Measurements from ENCODE around the gene SPG7. TPM values are rescaled to one million over a fixed set of nuclear protein-coding genes. Genes with fewer than 3 reads are reported as not detected.

Gene SPG7
- total RNA-seq, 1 experiment from 2014 or later: 44.6 TPM

GRCh38 chr16:89481356-89481955 lies 26.7 kb upstream of the SPG7 start:
- Histone ChIP-seq H3K79me2 (ENCODE audit: low read length) (peaks cover 74% of the 10 kb centered on the region), H3K27me3 (ENCODE audit: low read length) (no peaks in the 10 kb centered on the region), H3K9me3 (ENCODE audit: low read length) (no peaks in the 10 kb centered on the region), H3K9me2 (replicated peaks; ENCODE audit: insufficient read depth, low read length) (no peaks in the 10 kb centered on the region), H3K36me3 (ENCODE audit: insufficient read depth, low read length) (no peaks in the 10 kb centered on the region), H3K27ac (ENCODE audit: low read length) (no peak overlapping the region), H4K20me1 (ENCODE audit: insufficient read depth, low read depth, low read length) (peaks cover 82% of the 10 kb centered on the region), H3K9ac (ENCODE audit: low read length) (no peak overlapping the region), H2AFZ (ENCODE audit: low read length) (no peak overlapping the region), H3K4me3 (ENCODE audit: low read length) (no peak overlapping the region), H3K4me1 (ENCODE audit: low read length) (peaks cover 26% of the 10 kb centered on the region), H3K4me2 (ENCODE audit: low read depth, low read length, poor library complexity, severe bottlenecking) (no peak overlapping the region)
- DNase-seq: peak; percentile 39

- H3K4me1 ChIP-seq (ENCODE audit: low read length): peaks cover 17% of the 10 kb centered on the region
- H3K27ac ChIP-seq (ENCODE audit: low read length): no peak overlapping the region
- no peaks in the 10 kb centered on the region for H3K27me3 ChIP-seq (ENCODE audit: low read length)
- H3K4me3 ChIP-seq (ENCODE audit: low read length): no peak overlapping the region
- H3K9me2 ChIP-seq (replicated peaks; ENCODE audit: insufficient read depth, low read length): no peaks in the 10 kb centered on the region
- peaks cover 79% of the 10 kb centered on the region for H3K79me2 ChIP-seq (ENCODE audit: low read length)
- H3K4me2 ChIP-seq (ENCODE audit: low read depth, low read length, poor library complexity, severe bottlenecking): no peak overlapping the region
- peaks cover 88% of the 10 kb centered on the region for H4K20me1 ChIP-seq (ENCODE audit: insufficient read depth, low read depth, low read length)
- H3K9ac ChIP-seq (ENCODE audit: low read length): no peak overlapping the region
- H2AFZ ChIP-seq (ENCODE audit: low read length): no peak overlapping the region
- no peaks in the 10 kb centered on the region for H3K9me3 ChIP-seq (ENCODE audit: low read length)
- DNase-seq: no peak
- H3K36me3 ChIP-seq (ENCODE audit: insufficient read depth, low read length): no peaks in the 10 kb centered on the region; the same call in 1 of the 2 replicates
Observed at GRCh38 chr16:89482150-89482816, 25.9 kb upstream of the SPG7 start.

DNA sequence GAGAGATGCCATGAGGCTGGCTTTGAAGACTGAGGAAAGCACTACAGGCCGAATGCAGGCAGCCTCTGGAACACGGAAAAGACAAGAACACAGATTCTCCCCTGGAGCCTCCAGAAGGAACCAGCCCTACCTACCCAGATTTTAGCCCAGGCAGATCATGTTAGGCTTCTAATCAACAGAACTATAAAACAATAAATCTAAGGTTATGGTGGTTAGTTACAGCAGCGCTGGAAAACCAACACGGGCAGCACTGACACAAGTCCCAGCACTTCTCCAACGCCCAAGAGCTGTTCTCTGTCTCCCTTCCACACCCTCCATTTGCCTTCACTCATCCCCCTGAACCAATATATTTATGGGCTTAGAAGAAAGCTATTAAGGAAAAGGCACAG lies 25.4 kb upstream of the SPG7 start:
- Histone ChIP-seq H3K9me2 (replicated peaks; ENCODE audit: insufficient read depth, low read length) (no peaks in the 10 kb centered on the region), H3K9ac (ENCODE audit: low read length) (no peak overlapping the region), H3K27ac (ENCODE audit: low read length) (no peak overlapping the region), H2AFZ (ENCODE audit: low read length) (no peak overlapping the region), H3K27me3 (ENCODE audit: low read length) (no peaks in the 10 kb centered on the region), H3K9me3 (ENCODE audit: low read length) (no peaks in the 10 kb centered on the region), H3K79me2 (ENCODE audit: low read length) (peaks cover 84% of the 10 kb centered on the region), H4K20me1 (ENCODE audit: insufficient read depth, low read depth, low read length) (peaks cover 90% of the 10 kb centered on the region), H3K4me2 (ENCODE audit: low read depth, low read length, poor library complexity, severe bottlenecking) (no peak overlapping the region), H3K4me3 (ENCODE audit: low read length) (no peak overlapping the region), H3K4me1 (ENCODE audit: low read length) (peaks cover 15% of the 10 kb centered on the region), H3K36me3 (ENCODE audit: insufficient read depth, low read length) (no peaks in the 10 kb centered on the region; the same call in 1 of the 2 replicates)
- no peak for DNase-seq

GRCh38 chr16:89484041-89484501 lies 24.1 kb upstream of the SPG7 start:
- Histone ChIP-seq H3K79me2 (ENCODE audit: low read length) (peaks cover 84% of the 10 kb centered on the region), H3K27me3 (ENCODE audit: low read length) (no peaks in the 10 kb centered on the region; the same call in 1 of the 2 replicates), H3K9me3 (ENCODE audit: low read length) (no peaks in the 10 kb centered on the region), H3K4me3 (ENCODE audit: low read length) (no peak overlapping the region), H3K36me3 (ENCODE audit: insufficient read depth, low read length) (no peaks in the 10 kb centered on the region; the same call in 1 of the 2 replicates), H3K27ac (ENCODE audit: low read length) (no peak overlapping the region), H3K9ac (ENCODE audit: low read length) (no peak overlapping the region), H4K20me1 (ENCODE audit: insufficient read depth, low read depth, low read length) (peaks cover 89% of the 10 kb centered on the region), H2AFZ (ENCODE audit: low read length) (no peak overlapping the region), H3K4me2 (ENCODE audit: low read depth, low read length, poor library complexity, severe bottlenecking) (no peak overlapping the region), H3K9me2 (replicated peaks; ENCODE audit: insufficient read depth, low read length) (no peaks in the 10 kb centered on the region), H3K4me1 (ENCODE audit: low read length) (peaks cover 15% of the 10 kb centered on the region)
- DNase-seq: no peak

DNA sequence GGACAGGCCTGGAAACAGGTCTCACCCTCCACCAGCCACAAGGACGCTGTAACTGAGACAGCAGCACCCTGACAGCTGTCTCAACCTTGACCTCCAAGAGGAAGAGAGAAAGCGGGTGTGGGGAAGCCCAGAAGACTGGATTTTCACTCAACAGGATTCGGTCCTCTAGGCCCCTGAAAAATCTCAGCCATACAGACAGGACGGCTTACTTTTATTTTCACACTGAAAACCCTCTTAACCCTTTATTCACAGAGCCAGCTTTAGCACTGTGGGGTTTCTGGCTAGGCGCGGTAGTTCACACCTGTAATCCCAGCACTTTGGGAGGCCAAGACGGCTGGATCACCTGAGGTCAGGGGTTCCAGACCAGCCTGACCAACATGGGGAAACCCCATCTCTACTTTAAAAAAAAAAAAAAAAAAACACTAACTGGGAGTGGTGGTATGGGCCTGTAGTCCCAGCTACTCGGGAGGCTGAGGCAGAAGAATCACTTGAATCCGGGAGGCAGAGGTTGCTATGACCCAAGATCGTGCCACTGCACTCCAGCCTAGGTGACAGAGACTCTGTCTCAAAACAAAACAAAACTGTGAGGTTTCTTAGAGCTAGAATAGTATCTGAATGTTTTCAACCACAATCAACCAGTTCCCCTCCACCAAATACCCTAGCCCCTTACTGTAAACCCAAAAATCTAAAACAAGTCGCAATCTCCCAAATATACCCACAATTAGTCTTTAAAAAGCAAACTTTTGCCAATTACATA lies 23.1 kb upstream of the SPG7 start:
- peaks cover 84% of the 10 kb centered on the region for H3K79me2 ChIP-seq (ENCODE audit: low read length)
- H3K9ac ChIP-seq (ENCODE audit: low read length): no peak overlapping the region
- H3K27ac ChIP-seq (ENCODE audit: low read length): no peak overlapping the region
- H4K20me1 ChIP-seq (ENCODE audit: insufficient read depth, low read depth, low read length): peaks cover 88% of the 10 kb centered on the region
- H3K4me3 ChIP-seq (ENCODE audit: low read length): no peak overlapping the region
- no peak overlapping the region for H3K4me2 ChIP-seq (ENCODE audit: low read depth, low read length, poor library complexity, severe bottlenecking)
- no peaks in the 10 kb centered on the region for H3K9me2 ChIP-seq (replicated peaks; ENCODE audit: insufficient read depth, low read length)
- H3K27me3 ChIP-seq (ENCODE audit: low read length): no peaks in the 10 kb centered on the region; the same call in 1 of the 2 replicates
- DNase-seq: no peak
- H2AFZ ChIP-seq (ENCODE audit: low read length): no peak overlapping the region
- no peaks in the 10 kb centered on the region for H3K9me3 ChIP-seq (ENCODE audit: low read length)
- H3K36me3 ChIP-seq (ENCODE audit: insufficient read depth, low read length): no peaks in the 10 kb centered on the region; the same call in 1 of the 2 replicates
- peaks cover 15% of the 10 kb centered on the region for H3K4me1 ChIP-seq (ENCODE audit: low read length)

- Histone ChIP-seq H3K4me1 (ENCODE audit: low read length) (peaks cover 15% of the 10 kb centered on the region), H3K36me3 (ENCODE audit: insufficient read depth, low read length) (no peaks in the 10 kb centered on the region; the same call in 1 of the 2 replicates), H2AFZ (ENCODE audit: low read length) (no peak overlapping the region), H3K4me3 (ENCODE audit: low read length) (no peak overlapping the region), H3K9me3 (ENCODE audit: low read length) (no peaks in the 10 kb centered on the region), H3K4me2 (ENCODE audit: low read depth, low read length, poor library complexity, severe bottlenecking) (no peak overlapping the region), H4K20me1 (ENCODE audit: insufficient read depth, low read depth, low read length) (peaks cover 83% of the 10 kb centered on the region), H3K9ac (ENCODE audit: low read length) (no peak overlapping the region), H3K79me2 (ENCODE audit: low read length) (peaks cover 80% of the 10 kb centered on the region), H3K27me3 (ENCODE audit: low read length) (no peaks in the 10 kb centered on the region; the same call in 1 of the 2 replicates), H3K27ac (ENCODE audit: low read length) (no peak overlapping the region), H3K9me2 (replicated peaks; ENCODE audit: insufficient read depth, low read length) (no peaks in the 10 kb centered on the region)
- no peak for DNase-seq
Observed at GRCh38 chr16:89485701-89486246, 22.4 kb upstream of the SPG7 start.

DNA sequence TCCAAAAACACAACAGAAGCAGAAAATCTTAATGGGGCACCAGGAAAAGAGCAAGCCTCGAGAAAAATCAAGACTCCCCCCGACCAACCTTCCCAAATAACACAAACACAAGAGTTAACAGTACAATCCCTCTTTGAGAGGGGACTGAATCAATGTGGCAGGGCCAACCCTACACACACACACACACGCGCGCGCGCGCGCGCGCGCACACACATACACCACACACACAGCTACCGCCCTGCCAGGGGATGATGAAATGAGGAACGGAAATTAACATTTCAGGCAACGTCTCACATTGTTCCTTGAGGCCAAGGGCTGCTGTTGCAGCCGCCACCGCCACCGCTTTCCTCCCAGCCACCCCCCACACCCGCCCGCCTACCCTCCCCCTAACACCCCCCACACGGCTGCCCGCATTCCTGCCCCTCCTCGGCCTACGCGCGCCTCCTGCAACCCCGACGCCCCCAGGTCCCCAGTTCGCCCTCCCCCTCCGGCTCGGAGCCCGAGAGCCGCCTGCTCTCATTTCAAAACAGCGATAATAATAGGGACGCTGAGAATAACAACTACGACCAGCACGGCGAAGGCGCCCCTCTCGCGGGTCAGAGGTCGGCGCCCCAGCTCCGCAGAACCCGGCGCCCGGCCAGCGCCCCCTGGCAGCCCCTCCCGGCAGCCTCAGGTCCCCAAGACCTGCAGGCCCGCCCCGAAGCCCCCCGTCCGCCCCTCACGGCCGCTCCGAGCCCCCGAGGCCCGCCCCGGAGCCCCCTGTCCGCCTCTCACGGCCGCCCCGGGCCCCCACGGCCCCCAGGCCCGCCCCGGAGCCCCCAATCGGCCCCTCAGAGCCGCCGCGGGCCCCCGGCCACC lies 18.9 kb upstream of the SPG7 start:
- peak; percentile 95 for DNase-seq
- peak overlapping the region; percentile 70 for H3K4me3 ChIP-seq (ENCODE audit: low read length)
- H3K27me3 ChIP-seq (ENCODE audit: low read length): no peaks in the 10 kb centered on the region; the same call in 1 of the 2 replicates
- peak overlapping the region; percentile 85 for H3K4me2 ChIP-seq (ENCODE audit: low read depth, low read length, poor library complexity, severe bottlenecking)
- H3K9ac ChIP-seq (ENCODE audit: low read length): peak overlapping the region; percentile 72
- H3K9me2 ChIP-seq (replicated peaks; ENCODE audit: insufficient read depth, low read length): no peaks in the 10 kb centered on the region
- peaks cover 29% of the 10 kb centered on the region for H3K4me1 ChIP-seq (ENCODE audit: low read length)
- H4K20me1 ChIP-seq (ENCODE audit: insufficient read depth, low read depth, low read length): peaks cover 55% of the 10 kb centered on the region
- peak overlapping the region; percentile 62; the same call in 1 of the 2 replicates for H3K27ac ChIP-seq (ENCODE audit: low read length)
- peaks cover 64% of the 10 kb centered on the region for H3K79me2 ChIP-seq (ENCODE audit: low read length)
- H2AFZ ChIP-seq (ENCODE audit: low read length): no peak overlapping the region
- H3K36me3 ChIP-seq (ENCODE audit: insufficient read depth, low read length): no peaks in the 10 kb centered on the region; the same call in 1 of the 2 replicates
- H3K9me3 ChIP-seq (ENCODE audit: low read length): no peaks in the 10 kb centered on the region

Measured in Karpas-422 (cell line).